ENCODE data around the gene BRPF3. TPM values are rescaled to one million over a fixed set of nuclear protein-coding genes. Genes with fewer than 3 reads are reported as not detected.

The BRPF3 gene
- total RNA-seq, 1 donor from 2014 or later = 7.1 TPM

DNA sequence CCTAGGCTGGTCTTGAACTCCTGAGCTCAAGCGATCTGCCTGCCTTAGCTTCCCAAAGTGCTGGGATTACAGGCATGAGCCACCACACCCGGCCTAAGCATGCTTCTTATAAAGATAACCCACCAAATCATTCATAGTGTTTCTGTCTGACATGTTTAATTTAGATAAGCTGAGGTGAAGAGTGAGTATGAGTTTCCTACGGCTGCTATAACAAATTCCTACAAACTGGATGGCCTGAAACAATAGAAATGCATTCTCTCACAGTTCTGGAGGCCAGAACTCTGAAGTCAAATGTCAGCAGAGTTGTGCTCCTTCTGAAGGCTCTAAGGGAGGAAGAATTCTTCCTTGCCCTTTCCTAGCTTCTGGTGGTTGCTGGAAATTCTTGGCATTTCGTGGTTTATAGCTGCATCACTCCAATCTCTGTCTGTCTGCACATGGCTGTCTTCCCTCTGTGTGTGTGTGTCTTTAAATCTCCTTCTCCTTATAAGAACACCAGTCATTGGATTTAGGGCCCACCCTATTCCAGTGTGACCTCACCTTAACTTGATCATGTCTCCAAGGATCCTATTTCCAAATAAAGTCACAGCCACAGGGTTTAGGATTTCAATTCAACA is 36.3 kb upstream of the BRPF3 start:
- TF ChIP-seq CTCF (conservative IDR thresholded peaks at IDR 0.05; ENCODE audit: low read depth, low read length) = no peak
- no peak overlapping the region for H3K4me3 ChIP-seq (ENCODE audit: low read depth, low read length)
- DNase-seq (ENCODE audit: low read depth) = no peak

DNA sequence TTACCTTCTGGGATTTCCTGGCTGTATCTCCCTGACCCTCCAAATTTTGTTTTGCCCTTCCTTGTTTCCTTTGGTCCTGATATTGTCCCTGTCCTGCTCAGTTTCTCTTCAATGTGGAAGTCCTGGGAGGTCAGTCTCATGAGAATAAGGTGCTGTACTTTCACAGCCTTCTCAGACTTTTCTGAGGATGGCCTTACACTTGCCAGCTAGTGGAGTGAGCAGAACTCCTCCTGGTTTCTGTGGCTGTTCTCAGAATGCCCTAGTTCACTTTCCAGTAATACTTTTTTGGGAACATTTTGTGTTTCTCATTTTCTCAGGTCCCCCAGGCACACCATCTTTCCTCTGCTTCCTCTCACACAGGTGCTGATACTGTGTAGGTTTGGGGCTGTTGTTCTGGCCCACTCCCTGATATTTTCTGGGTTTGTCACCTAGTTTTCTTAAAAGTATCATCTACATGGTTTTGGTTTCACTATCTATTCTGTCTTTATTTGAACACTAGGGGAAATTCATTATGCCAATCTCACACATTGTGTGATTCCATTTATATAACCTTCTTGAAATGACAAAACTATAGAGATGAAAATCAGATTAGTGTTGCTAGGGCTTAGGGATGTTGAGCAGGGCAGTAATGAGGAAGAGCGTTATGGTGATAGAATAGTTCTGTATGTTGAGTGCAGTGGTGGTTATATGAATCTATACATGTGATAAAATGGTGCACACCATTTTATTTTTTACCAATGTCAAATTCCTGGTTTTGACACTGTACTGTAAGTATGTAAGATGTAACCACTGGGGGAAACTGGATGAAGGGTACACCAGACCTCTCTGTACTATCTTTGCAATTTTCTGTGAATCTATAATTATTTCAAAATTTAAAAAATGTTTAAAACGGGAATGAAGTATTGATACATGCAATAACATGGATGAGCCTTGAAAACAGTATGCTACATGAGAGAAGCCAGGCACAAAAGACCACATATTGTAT is 27.2 kb upstream of the BRPF3 start:
- no peak for DNase-seq (ENCODE audit: low read depth)
- no peak overlapping the region for H3K4me3 ChIP-seq (ENCODE audit: low read depth, low read length)
- TF ChIP-seq CTCF (conservative IDR thresholded peaks at IDR 0.05; ENCODE audit: low read depth, low read length) = no peak

DNA sequence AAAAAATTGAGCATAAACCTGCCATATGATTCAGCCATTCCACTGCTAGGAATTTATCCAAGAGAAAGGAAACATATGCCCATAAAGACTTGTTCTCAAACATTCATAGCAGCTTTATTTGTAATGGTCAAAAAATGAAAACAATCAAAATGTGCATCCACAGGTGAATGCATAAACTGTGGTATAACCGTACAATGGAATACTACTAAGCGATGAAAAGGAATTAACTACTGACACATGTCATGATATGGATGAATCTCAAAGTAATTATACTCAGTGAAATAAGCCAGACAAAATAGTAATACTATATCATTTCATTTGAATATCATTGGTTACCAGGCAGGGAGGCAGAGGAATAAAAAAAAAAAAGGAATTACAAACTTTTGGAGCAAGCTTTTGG is 25.8 kb upstream of the BRPF3 start:
- no peak for TF ChIP-seq CTCF (conservative IDR thresholded peaks at IDR 0.05; ENCODE audit: low read depth, low read length)
- H3K4me3 ChIP-seq (ENCODE audit: low read depth, low read length) = no peak overlapping the region
- no peak for DNase-seq (ENCODE audit: low read depth)

DNA sequence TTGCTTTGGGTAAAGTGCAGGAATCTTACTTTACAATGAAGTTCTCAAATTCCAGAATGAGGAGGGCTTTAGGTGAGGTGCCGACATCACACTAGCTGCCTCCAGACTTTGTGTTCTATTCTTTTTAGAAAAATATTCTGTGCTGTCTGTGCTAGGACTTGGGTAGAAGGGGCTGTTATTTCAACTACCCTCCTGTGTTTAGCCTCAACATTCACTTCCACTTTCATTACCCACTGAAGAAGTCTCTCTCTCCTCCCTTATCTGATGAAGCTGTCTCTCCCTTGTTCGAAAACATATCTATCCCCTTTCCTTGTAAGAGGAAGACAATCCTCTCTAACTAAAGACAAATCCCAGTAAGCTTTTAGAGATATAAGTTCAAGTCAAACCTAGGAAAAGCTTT is 25.0 kb upstream of the BRPF3 start:
- TF ChIP-seq CTCF (conservative IDR thresholded peaks at IDR 0.05; ENCODE audit: low read depth, low read length) = no peak
- no peak for DNase-seq (ENCODE audit: low read depth)
- no peak overlapping the region for H3K4me3 ChIP-seq (ENCODE audit: low read depth, low read length)

GRCh38 chr6:36177166-36177565 is 19.4 kb upstream of the BRPF3 start:
- DNase-seq (ENCODE audit: low read depth) = peak; percentile 56
- no peak overlapping the region for H3K4me3 ChIP-seq (ENCODE audit: low read depth, low read length)
- TF ChIP-seq CTCF (conservative IDR thresholded peaks at IDR 0.05; ENCODE audit: low read depth, low read length) = no peak

- H3K4me3 ChIP-seq (ENCODE audit: low read depth, low read length) = no peak overlapping the region
- no peak for DNase-seq (ENCODE audit: low read depth)
- TF ChIP-seq CTCF (conservative IDR thresholded peaks at IDR 0.05; ENCODE audit: low read depth, low read length) = no peak
These were observed 18.0 kb upstream of the BRPF3 start for GRCh38 chr6:36178544-36178943.
